Adipocyte (in vitro differentiated cells): Measurements from ENCODE around the gene CHN2.
"Not testable (repeated sequence)": the region's sequence is repeated elsewhere in the genome, so short reads cannot be mapped to it uniquely, and the experiment has no call there.

Experiments used
- DNase-seq: peaks from one replicate; pipeline ENCODE4 v3.0.0-alpha.2; 2015; ENCODE audit warnings: low read depth
- H3K27me3 ChIP-seq: replicated peaks from 2 replicates; pipeline ENCODE4 v1.7.0; 2013; ENCODE audit warnings: mild to moderate bottlenecking, low read length, moderate library complexity; ENCODE audit not compliant: control insufficient read depth, insufficient read depth
- H3K36me3 ChIP-seq: 2 replicates; pipeline ENCODE4 v1.7.0; 2013; ENCODE audit warnings: low read length, mild to moderate bottlenecking, moderate library complexity; ENCODE audit not compliant: control insufficient read depth, insufficient read depth, severe bottlenecking
- H3K4me1 ChIP-seq: 2 replicates; pipeline ENCODE4 v1.7.0; 2013; ENCODE audit warnings: mild to moderate bottlenecking, low read length, moderate library complexity; ENCODE audit not compliant: control insufficient read depth, insufficient read depth
- H3K4me3 ChIP-seq: 2 replicates; pipeline ENCODE4 v1.7.0; 2013; ENCODE audit warnings: mild to moderate bottlenecking, low read length, moderate library complexity
- H3K9ac ChIP-seq: 2 replicates; pipeline ENCODE4 v1.7.0; 2013; ENCODE audit warnings: mild to moderate bottlenecking, low read length, moderate library complexity
- H3K9me3 ChIP-seq: 2 replicates; pipeline ENCODE4 v1.7.0; 2013; ENCODE audit warnings: mild to moderate bottlenecking, low read length, moderate library complexity; ENCODE audit not compliant: control insufficient read depth

CHN2 gene

GRCh38 chr7:29204491-29205272, 10.1 kb downstream of the CHN2 start:
- Histone ChIP-seq H3K4me1 (no peaks in the 10 kb centered on the region), H3K9me3 (no peaks in the 10 kb centered on the region), H3K36me3 (no peaks in the 10 kb centered on the region), H3K9ac (no peak overlapping the region), H3K27me3 (peaks cover 3% of the 10 kb centered on the region), H3K4me3 (no peak overlapping the region)
- DNase-seq, result no peak

- DNase-seq, result no peak
- no peak overlapping the region for H3K9ac ChIP-seq
- H3K4me3 ChIP-seq, result no peak overlapping the region
- no peaks in the 10 kb centered on the region for H3K9me3 ChIP-seq
- no peaks in the 10 kb centered on the region for H3K27me3 ChIP-seq
- H3K36me3 ChIP-seq, result no peaks in the 10 kb centered on the region
- H3K4me1 ChIP-seq, result no peaks in the 10 kb centered on the region
Observed at GRCh38 chr7:29207162-29207801, 12.7 kb downstream of the CHN2 start.

- H3K4me3 ChIP-seq, result no peak overlapping the region
- H3K4me1 ChIP-seq, result no peaks in the 10 kb centered on the region
- no peaks in the 10 kb centered on the region for H3K27me3 ChIP-seq
- H3K9me3 ChIP-seq, result no peaks in the 10 kb centered on the region
- H3K9ac ChIP-seq, result no peak overlapping the region
- no peaks in the 10 kb centered on the region for H3K36me3 ChIP-seq
- DNase-seq, result no peak
Observed at GRCh38 chr7:29208410-29209250, 14.1 kb downstream of the CHN2 start.

GRCh38 chr7:29209745-29210144, 15.2 kb downstream of the CHN2 start:
- Histone ChIP-seq H3K9ac (no peak overlapping the region), H3K9me3 (no peaks in the 10 kb centered on the region), H3K36me3 (no peaks in the 10 kb centered on the region), H3K4me1 (no peaks in the 10 kb centered on the region), H3K27me3 (no peaks in the 10 kb centered on the region), H3K4me3 (no peak overlapping the region)
- DNase-seq, result no peak

- not testable (repeated sequence) for H3K27me3 ChIP-seq, H3K4me1 ChIP-seq, H3K4me3 ChIP-seq, H3K9me3 ChIP-seq, DNase-seq, H3K36me3 ChIP-seq, H3K9ac ChIP-seq
Observed at GRCh38 chr7:29212736-29213135, 18.2 kb downstream of the CHN2 start.

GRCh38 chr7:29214056-29214455, 19.5 kb downstream of the CHN2 start:
- H3K4me3 ChIP-seq, result no peak overlapping the region
- H3K36me3 ChIP-seq, result no peaks in the 10 kb centered on the region
- no peak for DNase-seq
- H3K9me3 ChIP-seq, result no peaks in the 10 kb centered on the region
- H3K4me1 ChIP-seq, result no peaks in the 10 kb centered on the region
- no peak overlapping the region for H3K9ac ChIP-seq
- no peaks in the 10 kb centered on the region for H3K27me3 ChIP-seq

- no peak for DNase-seq
Observed at GRCh38 chr7:29214816-29215215, 20.2 kb downstream of the CHN2 start.

GRCh38 chr7:29216128-29216527, 21.6 kb downstream of the CHN2 start:
- Histone ChIP-seq H3K4me1 (no peaks in the 10 kb centered on the region), H3K36me3 (no peaks in the 10 kb centered on the region), H3K4me3 (no peak overlapping the region), H3K27me3 (no peaks in the 10 kb centered on the region), H3K9ac (no peak overlapping the region), H3K9me3 (no peaks in the 10 kb centered on the region)
- DNase-seq, result no peak

More at GRCh38 chr7:29214816-29215215, 20.2 kb downstream of the CHN2 start:
- H3K36me3 ChIP-seq, result no peaks in the 10 kb centered on the region
- no peaks in the 10 kb centered on the region for H3K4me1 ChIP-seq
- H3K9me3 ChIP-seq, result no peaks in the 10 kb centered on the region
- H3K27me3 ChIP-seq, result no peaks in the 10 kb centered on the region
- H3K4me3 ChIP-seq, result no peak overlapping the region
- H3K9ac ChIP-seq, result no peak overlapping the region

GRCh38 chr7:29217113-29217512, 22.5 kb downstream of the CHN2 start:
- Histone ChIP-seq H3K4me3 (no peak overlapping the region), H3K4me1 (no peaks in the 10 kb centered on the region), H3K27me3 (no peaks in the 10 kb centered on the region), H3K9ac (no peak overlapping the region), H3K36me3 (no peaks in the 10 kb centered on the region), H3K9me3 (no peaks in the 10 kb centered on the region)
- no peak for DNase-seq

GRCh38 chr7:29224726-29225125, 30.2 kb downstream of the CHN2 start:
- no peak overlapping the region for H3K9ac ChIP-seq
- no peaks in the 10 kb centered on the region for H3K4me1 ChIP-seq
- H3K4me3 ChIP-seq, result no peak overlapping the region
- H3K9me3 ChIP-seq, result no peaks in the 10 kb centered on the region
- no peaks in the 10 kb centered on the region for H3K27me3 ChIP-seq
- no peaks in the 10 kb centered on the region for H3K36me3 ChIP-seq
- DNase-seq, result no peak

GRCh38 chr7:29228289-29229011, 33.9 kb downstream of the CHN2 start:
- no peaks in the 10 kb centered on the region for H3K36me3 ChIP-seq
- no peak overlapping the region for H3K4me3 ChIP-seq
- no peaks in the 10 kb centered on the region for H3K4me1 ChIP-seq
- no peaks in the 10 kb centered on the region for H3K27me3 ChIP-seq
- no peak overlapping the region for H3K9ac ChIP-seq
- no peak for DNase-seq
- H3K9me3 ChIP-seq, result no peaks in the 10 kb centered on the region
